ENCODE data around the gene COG5.

COG5 gene

GRCh38 chr7:107563081-107563774 lies 492 bp downstream of the COG5 start:
- ChIA-PET POLR2A (interaction anchor here (0.6 to 1.4 kb wide), 8 partner anchors 12 to 181 kb away, joined by 3 to 15 read pairs (median 4); partner anchors contain the start of genes BCAP29 and CBLL1), CTCF (interaction anchor here (0.6 to 2.0 kb wide), 2 partner anchors 13 to 416 kb away, joined by 3 to 6 read pairs; no protein-coding TSS in a partner anchor)
- TF ChIP-seq ZNF121 (tag by site-specific recombination; IDR thresholded peaks at IDR 0.05): no peak
- TF ChIP-seq, protein P1, sequence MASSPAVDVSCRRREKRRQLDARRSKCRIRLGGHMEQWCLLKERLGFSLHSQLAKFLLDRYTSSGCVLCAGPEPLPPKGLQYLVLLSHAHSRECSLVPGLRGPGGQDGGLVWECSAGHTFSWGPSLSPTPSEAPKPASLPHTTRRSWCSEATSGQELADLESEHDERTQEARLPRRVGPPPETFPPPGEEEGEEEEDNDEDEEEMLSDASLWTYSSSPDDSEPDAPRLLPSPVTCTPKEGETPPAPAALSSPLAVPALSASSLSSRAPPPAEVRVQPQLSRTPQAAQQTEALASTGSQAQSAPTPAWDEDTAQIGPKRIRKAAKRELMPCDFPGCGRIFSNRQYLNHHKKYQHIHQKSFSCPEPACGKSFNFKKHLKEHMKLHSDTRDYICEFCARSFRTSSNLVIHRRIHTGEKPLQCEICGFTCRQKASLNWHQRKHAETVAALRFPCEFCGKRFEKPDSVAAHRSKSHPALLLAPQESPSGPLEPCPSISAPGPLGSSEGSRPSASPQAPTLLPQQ (tag by site-specific recombination; IDR thresholded peaks at IDR 0.05): peak; percentile 43; the same call in 1 of the 2 replicates
- Histone ChIP-seq H3K27ac (ENCODE audit: extremely low read depth, low read depth, low read length) (no peak overlapping the region; the same call in 1 of the 2 replicates), H3K36me3 (ENCODE audit: control insufficient read depth in 2 of 2, insufficient read depth in 1 of 2, low read length in 2 of 2) (no peaks in the 10 kb centered on the region), H3K4me3 (ENCODE audit: low read depth, low read length) (peak overlapping the region; percentile 84), H3K4me1 (ENCODE audit: control insufficient read depth, insufficient read depth, low read length) (no peaks in the 10 kb centered on the region; the same call in 1 of the 2 replicates), H3K9me3 (ENCODE audit: control insufficient read depth, insufficient read depth, low read depth, low read length) (no peaks in the 10 kb centered on the region)

- Histone ChIP-seq H3K27ac (ENCODE audit: extremely low read depth, low read depth, low read length) (no peak overlapping the region), H3K4me3 (ENCODE audit: low read depth, low read length) (no peak overlapping the region), H3K36me3 (ENCODE audit: control insufficient read depth in 2 of 2, insufficient read depth in 1 of 2, low read length in 2 of 2) (peaks cover 6 to 17% of the 10 kb centered on the region in 2 experiments), H3K9me3 (ENCODE audit: control insufficient read depth, insufficient read depth, low read depth, low read length) (no peaks in the 10 kb centered on the region), H3K4me1 (ENCODE audit: control insufficient read depth, insufficient read depth, low read length) (no peaks in the 10 kb centered on the region; the same call in 1 of the 2 replicates)
- TF ChIP-seq PRDM1 (tag by site-specific recombination; IDR thresholded peaks at IDR 0.05) (peak; percentile 92), SP3 (tag by site-specific recombination; IDR thresholded peaks at IDR 0.05) (no peak)
- ChIA-PET CTCF (no interaction called here), POLR2A (no interaction called here)
These were observed 2.7 kb downstream of the COG5 start for GRCh38 chr7:107560898-107561516.

DNA sequence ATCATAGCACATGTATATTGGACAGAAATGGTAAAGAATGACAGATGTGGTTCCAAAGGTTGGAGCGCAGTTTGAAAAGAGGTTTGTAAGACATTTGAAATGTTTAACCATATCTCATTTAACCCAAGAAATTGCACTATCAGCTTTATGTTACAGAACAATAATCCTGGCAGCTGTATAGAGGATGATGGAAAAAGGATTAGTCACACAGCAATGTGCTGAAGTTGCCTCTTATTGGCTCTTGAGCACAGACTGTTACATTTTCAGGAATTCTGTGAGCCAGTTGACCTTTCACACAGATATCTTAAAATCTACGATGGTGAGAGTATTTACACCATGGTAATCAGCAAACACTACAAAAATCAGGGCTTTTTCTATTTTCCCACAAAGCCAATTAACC lies 3.9 kb downstream of the COG5 start:
- no peaks in the 10 kb centered on the region for H3K9me3 ChIP-seq (ENCODE audit: control insufficient read depth, insufficient read depth, low read depth, low read length)
- peaks cover 6 to 24% of the 10 kb centered on the region in 2 experiments for H3K36me3 ChIP-seq (ENCODE audit: control insufficient read depth in 2 of 2, insufficient read depth in 1 of 2, low read length in 2 of 2)
- ChIA-PET POLR2A (no interaction called here), CTCF (no interaction called here)
- H3K4me1 ChIP-seq (ENCODE audit: control insufficient read depth, insufficient read depth, low read length): no peaks in the 10 kb centered on the region; the same call in 1 of the 2 replicates
- peak; percentile 85; the same call in 1 of the 2 replicates for TF ChIP-seq ZNF112 (tag by site-specific recombination; IDR thresholded peaks at IDR 0.05)
- TF ChIP-seq ZNF664 (tag by site-specific recombination; IDR thresholded peaks at IDR 0.05): peak; percentile 87
- TF ChIP-seq REPIN1 (tag by site-specific recombination; IDR thresholded peaks at IDR 0.05; ENCODE audit: low read depth): no peak
- TF ChIP-seq HOXA7 (CRISPR knock-in tag; IDR thresholded peaks at IDR 0.05; ENCODE audit: borderline replicate concordance): no peak
- H3K27ac ChIP-seq (ENCODE audit: extremely low read depth, low read depth, low read length): no peak overlapping the region
- H3K4me3 ChIP-seq (ENCODE audit: low read depth, low read length): no peak overlapping the region

- Histone ChIP-seq H3K27ac (ENCODE audit: extremely low read depth, low read depth, low read length) (no peak overlapping the region), H3K9me3 (ENCODE audit: control insufficient read depth, insufficient read depth, low read depth, low read length) (no peaks in the 10 kb centered on the region), H3K36me3 (ENCODE audit: control insufficient read depth in 2 of 2, insufficient read depth in 1 of 2, low read length in 2 of 2) (peaks cover 17 to 39% of the 10 kb centered on the region in 2 experiments), H3K4me3 (ENCODE audit: low read depth, low read length) (no peak overlapping the region), H3K4me1 (ENCODE audit: control insufficient read depth, insufficient read depth, low read length) (no peaks in the 10 kb centered on the region)
- CTCF ChIA-PET: interaction anchor here (1.0 kb wide), 1 partner anchor 169 kb away, joined by 3 read pairs; no protein-coding TSS in a partner anchor
- POLR2A ChIA-PET: no interaction called here
- no peak for TF ChIP-seq ZNF394 (tag by site-specific recombination; IDR thresholded peaks at IDR 0.05; ENCODE audit: borderline replicate concordance)
- TF ChIP-seq ZNF2 (tag by site-specific recombination; IDR thresholded peaks at IDR 0.05): no peak
- no peak for TF ChIP-seq KLF8 (tag by site-specific recombination; IDR thresholded peaks at IDR 0.05)
- TF ChIP-seq ZNF747 (tag by site-specific recombination; IDR thresholded peaks at IDR 0.05): no peak
- no peak for TF ChIP-seq ZNF658 (tag by site-specific recombination; IDR thresholded peaks at IDR 0.05)
- TF ChIP-seq ZNF16 (tag by site-specific recombination; IDR thresholded peaks at IDR 0.05; ENCODE audit: low read depth): no peak
- TF ChIP-seq ZNF626 (tag by site-specific recombination; IDR thresholded peaks at IDR 0.05): no peak
- no peak for TF ChIP-seq ZNF777 (tag by site-specific recombination; IDR thresholded peaks at IDR 0.05; ENCODE audit: borderline replicate concordance)
- no peak for TF ChIP-seq ZFP3 (tag by site-specific recombination; IDR thresholded peaks at IDR 0.05; ENCODE audit: low read depth)
- TF ChIP-seq ZNF501 (tag by site-specific recombination; IDR thresholded peaks at IDR 0.05): no peak
- no peak for TF ChIP-seq ZNF280D (tag by site-specific recombination; IDR thresholded peaks at IDR 0.05)
- TF ChIP-seq KLF7 (tag by site-specific recombination; IDR thresholded peaks at IDR 0.05; ENCODE audit: borderline replicate concordance): no peak
- no peak for TF ChIP-seq ZFP41 (tag by site-specific recombination; IDR thresholded peaks at IDR 0.05; ENCODE audit: borderline replicate concordance)
- TF ChIP-seq ZSCAN30 (tag by site-specific recombination; IDR thresholded peaks at IDR 0.05): no peak
- no peak for TF ChIP-seq ZNF202 (tag by site-specific recombination; IDR thresholded peaks at IDR 0.05; ENCODE audit: borderline replicate concordance)
- no peak for TF ChIP-seq ZNF530 (tag by site-specific recombination; IDR thresholded peaks at IDR 0.05; ENCODE audit: low read depth)
These were observed 7.8 kb downstream of the COG5 start for GRCh38 chr7:107555893-107556292.

Measured in HEK293 (cell line).